DMS114 treated with DMSO at 0.1 percent for 48 hours (cell line): Measurements from ENCODE around the gene MPIG6B.

Source experiments
- DNase-seq: peaks from one replicate; lab custom pipeline; 2025; ENCODE audit not compliant: unreplicated experiment; lab: John Stamatoyannopoulos, UW

MPIG6B gene

DNA sequence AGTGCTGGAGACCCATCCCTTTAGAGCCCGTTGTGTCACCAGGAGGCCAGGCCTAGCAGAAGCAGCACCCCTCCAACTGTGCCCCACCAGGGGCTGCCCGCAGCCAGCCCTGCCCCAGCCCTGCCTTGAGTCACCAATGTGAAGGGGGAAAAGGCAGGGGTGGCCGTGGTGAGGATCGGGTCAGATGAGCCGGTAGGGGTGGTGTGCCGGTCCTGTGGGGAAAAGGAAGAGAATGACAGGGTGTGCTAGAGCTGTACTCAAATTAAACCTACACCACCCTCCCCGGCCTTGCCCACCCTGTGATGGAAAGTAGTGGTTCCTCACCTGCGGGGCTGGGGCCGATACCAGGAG lies 42.4 kb downstream of the MPIG6B start:
- DNase-seq = no peak

DNA sequence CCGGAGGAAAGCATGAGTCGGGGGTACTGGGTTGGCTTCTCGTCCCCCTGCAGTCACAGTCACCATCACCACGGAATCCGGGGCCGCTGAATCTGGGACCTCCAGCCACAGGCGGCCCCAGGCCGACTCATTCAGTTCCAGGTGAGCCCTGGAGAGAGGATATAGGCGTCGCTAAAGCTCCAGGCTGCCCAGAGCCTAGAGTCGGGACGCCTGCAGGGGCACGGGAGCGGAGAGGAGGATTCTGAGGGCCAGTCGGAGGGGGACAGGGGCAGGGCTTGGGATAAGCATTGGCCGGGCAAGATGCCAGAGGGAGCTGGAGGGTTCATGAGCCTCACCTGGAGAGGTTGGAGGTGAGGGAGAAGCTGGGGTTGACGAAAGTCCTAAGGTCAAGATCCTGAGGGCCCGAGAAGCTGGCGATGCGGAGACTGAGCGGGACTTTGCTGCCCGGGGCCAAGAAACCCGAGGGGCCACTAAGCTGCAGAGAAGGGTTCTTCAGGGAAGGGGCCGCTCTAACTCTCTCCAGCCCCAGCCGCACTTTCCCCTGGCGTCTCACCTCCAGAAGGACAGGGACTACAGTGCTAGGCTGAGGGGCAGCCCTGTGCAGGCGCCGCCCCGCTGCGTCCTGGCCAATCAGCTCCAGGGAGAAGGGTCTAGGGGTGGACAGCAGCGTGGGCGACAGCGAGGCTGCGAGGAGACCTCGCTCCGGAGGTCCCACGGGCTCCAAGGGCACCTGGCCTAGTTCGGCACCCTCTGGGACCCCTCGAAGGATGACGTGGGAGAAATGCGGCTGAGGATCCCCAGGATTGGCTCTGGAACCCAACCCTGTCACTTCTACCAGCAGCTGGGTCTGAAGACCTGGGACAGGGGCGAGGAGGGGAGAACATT lies 43.0 kb downstream of the MPIG6B start:
- DNase-seq = no peak

DNA sequence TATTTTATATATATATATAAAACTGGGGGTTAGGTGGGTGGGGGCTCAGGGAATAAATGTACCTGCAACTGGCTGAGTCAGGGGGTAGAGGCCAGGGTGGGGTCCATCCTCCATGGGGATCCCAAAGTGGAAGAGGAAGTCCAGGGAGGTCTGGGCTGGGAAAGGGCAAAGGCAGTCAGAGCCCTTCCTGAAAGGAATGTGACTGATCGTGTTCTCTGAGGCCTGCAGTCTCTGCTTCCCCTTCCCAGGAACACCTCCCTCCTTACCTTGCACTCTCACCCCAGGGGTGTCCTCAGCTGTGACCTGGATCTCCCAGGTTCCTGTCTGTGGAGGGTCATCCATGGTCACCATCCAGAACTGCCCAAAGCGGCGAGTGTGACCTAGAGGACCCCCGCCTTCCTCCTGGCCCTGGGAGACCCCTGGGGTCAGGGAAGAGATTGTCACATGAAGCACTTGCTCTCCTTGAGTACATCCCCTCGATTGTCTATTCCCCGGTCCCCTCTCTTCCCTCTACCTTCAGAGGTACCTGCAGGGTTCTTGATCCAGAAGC lies 44.0 kb downstream of the MPIG6B start:
- DNase-seq = no peak

DNA sequence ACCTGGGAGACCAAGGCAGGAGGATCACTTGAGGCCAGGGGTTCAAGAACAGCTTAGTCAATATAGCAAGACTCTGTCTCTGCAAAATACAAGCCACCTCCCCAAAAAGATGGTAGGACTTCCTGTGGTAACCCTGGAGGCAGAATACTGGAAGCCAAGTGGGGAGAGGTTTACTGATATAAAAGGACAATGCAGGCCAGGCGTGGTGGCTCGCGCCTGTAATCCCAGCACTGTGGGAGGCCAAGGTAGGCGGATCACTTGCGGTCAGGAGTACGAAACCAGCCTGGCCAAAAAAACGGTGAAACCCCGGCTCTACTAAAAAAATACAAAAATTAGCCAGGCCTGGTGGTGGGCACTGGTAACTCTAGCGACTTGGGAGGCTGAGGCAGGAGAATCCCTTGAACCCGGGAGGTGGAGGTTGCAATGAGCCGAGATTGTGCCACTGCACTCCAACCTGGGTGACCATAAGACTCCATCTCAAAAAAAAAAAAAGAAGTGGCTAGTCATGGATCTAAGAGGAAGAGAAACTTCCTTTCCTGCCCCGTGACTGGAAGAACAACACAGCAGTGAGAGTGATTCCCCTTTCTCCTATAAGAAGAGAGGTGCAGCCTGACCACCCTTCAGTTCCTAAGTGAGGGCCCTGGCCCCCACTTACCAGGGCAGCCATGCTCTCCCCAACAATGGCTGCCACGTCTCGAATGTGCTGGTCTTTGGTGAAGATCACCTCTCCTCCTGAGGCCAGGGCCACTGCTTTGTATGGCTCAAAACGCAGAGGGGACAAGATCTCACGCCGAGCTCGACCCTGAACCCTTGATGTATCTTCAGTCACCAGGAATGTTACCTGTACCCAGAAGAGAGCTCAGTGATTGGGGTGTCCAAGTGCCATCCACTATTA lies 45.4 kb downstream of the MPIG6B start:
- no peak for DNase-seq

DNA sequence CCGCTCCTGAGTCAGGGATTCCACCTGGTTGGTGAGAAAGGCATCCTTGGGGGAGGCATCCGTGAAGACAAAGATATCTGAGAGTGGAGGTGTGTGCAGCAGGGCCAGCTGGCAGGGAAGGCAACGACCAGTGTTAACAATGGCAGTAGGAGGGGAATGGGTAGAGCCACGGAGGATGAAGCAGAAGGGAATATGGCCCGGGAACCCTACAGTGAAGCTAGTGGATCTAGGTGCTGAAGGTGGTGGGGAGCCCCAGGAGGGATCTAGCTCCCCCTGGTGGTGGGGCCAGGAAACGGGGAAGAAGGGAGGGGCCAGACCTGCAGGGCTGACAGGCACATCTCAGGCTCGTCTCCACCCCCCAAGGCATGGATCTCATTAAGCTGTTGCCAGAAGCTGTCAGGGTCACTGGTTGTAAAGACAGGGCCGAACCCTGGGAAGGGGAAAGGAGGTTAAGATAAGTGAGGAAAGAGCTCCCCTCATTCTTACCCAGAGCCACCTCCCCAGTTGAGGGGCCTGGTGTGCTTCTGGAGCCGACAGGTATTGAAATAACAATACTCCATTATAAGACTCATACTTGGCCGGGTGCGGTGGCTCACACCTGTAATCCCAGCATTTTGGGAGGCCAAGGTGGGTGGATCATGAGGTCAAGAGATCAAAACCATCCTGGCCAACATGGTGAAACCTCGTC lies 46.7 kb downstream of the MPIG6B start:
- peak; percentile 56 for DNase-seq

DNA sequence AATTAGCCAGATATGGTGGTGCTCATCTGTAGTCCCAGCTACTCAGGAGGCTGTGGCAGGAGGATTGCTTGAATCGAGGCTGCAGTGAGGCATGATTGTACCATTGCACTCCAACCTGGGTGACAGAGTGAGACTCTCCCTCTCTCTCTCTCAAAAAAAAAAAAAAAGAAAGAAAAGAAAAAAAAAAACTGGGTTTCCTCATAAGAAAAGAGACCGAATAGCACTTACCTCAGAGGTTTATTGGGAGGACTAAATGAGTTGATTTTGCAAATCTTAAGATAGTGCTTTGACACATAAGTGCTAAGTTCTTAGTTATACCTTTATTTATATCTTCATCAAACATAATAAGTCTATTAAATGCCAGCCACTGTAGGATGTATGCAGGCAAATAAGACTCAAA lies 47.7 kb downstream of the MPIG6B start:
- DNase-seq = no peak

DNA sequence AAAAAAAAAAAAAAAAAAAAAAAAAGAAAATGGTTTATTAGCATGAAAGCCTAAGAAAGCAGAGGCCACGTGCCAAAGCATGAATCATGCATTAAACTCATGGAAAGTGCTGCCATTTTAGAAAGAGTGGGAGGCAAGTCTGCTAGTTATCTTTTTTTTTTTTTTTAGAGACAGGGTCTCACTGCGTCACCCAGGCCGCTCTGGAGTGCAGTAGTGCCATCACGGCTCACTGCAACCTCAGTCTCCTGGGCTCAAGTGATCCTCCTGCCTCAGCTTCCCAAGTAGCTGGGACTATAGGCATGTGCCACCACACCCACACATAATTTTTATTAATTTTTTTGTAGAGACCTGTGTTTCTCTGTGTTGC lies 48.8 kb downstream of the MPIG6B start:
- DNase-seq = no peak

DNA sequence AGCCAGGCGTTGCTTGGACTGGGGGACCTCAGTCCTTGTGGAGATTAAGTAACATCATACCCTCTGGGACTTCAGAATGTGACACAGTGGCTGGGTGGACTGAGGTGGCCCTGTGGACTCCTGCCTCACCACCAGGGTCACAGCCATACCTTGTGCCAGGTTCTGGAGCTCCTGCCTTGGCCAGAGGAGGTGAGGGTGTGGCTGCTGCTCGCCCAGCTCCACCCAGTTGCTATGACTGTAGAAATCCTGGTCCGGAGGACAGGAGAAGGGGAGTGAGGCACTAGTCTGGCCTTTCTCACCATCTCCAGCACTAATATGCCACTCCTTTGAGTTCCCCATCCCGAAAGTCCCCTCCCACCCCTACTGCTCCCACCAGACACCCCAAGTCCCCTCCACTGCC lies 52.0 kb downstream of the MPIG6B start:
- no peak for DNase-seq

DNA sequence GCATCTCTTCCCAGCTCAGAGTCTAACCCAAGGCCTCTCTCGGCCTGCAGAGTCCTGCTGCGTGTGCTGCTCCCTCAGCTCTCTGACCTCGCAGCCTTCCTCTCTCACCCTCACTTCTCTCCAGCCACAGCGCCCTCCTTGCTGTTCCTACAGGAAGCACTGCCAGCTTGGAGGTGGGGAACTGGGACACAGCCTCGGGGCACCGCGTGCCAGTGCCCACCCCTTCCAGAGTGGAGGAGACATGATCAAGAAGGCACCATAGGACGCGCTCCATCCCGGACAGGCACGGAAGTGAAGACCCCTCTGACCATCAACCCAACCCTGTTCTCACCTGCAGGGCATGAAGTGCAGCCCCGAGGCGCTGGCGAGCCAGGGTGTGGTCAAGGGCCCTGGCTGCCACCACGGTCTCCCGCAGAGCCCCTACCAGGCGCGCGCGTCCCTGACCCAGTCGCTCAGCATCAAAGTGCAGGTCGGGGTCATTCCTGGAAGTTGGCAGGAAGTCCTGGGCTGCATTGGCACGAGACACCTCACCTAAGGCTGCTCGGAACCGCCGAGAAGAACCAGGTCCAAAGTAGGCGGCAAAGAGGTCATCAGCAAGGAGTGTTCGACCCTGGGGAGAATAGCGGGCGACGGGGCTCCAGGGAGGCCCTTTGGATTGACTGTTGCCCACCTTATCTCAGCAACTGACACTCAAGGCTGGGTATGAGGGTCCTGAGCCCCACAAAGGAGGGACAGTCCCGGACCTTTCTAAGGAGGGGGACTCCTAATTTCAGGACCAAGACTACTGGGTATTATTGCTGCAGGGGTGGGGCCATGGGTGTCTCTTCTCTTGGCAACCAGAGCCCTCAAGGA lies 52.7 kb downstream of the MPIG6B start:
- no peak for DNase-seq
